GM18517 (cell line): ENCODE measurements around the gene RHOV.
A peak's percentile ranks its signal among the peaks of the same experiment; 100 is the strongest.

ENCODE experiments used
- ATAC-seq: cut with Tn5 transposase; IDR thresholded peaks from one replicate; pipeline ENCODE4 v1.9.1; 2021; ENCODE audit warnings: mild to moderate bottlenecking, moderate library complexity; ENCODE audit not compliant: unreplicated experiment

The RHOV gene, protein sequence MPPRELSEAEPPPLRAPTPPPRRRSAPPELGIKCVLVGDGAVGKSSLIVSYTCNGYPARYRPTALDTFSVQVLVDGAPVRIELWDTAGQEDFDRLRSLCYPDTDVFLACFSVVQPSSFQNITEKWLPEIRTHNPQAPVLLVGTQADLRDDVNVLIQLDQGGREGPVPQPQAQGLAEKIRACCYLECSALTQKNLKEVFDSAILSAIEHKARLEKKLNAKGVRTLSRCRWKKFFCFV

DNA sequence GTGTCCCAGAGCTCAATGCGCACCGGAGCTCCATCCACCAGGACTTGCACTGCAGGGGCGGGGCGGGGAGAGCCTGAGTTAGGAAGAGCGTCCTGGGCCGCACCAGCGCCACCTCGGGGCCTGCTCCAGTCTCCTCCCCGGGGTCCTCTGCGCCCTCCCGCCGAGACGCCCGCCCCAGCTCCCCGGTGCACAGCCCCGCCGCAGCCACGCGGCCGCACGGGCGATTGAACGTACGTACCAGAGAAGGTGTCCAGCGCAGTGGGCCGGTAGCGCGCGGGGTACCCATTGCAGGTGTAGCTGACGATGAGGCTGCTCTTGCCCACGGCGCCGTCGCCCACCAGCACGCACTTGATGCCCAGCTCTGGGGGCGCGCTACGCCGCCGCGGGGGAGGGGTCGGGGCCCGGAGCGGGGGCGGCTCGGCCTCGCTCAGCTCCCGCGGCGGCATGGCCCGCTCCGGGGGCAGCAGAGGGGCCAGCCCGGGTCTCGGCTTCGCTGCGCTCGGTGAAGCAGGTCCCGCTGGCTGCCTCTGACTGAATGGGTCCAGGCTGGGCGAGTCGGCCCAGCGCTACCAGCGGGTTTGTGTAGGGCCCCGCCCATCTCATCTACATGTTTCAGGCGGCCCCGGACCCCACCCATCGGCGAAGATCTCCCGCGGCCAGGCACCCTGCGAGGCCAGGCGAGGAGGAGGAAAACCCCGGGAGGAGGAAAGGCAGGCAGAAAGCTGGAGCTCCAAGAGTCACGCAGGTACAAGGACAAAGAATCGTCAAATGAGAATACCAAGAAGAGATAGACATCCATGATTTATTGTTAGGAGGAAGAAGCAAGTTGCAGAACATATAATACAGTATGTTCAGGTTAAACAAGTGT lies at the start of gene RHOV:
Gene RHOV (minus strand): TSS at position 541 of the 868 bp plus-strand sequence. CDS start 95 bp downstream, at position 446.
- peak; percentile 43 for ATAC-seq

DNA sequence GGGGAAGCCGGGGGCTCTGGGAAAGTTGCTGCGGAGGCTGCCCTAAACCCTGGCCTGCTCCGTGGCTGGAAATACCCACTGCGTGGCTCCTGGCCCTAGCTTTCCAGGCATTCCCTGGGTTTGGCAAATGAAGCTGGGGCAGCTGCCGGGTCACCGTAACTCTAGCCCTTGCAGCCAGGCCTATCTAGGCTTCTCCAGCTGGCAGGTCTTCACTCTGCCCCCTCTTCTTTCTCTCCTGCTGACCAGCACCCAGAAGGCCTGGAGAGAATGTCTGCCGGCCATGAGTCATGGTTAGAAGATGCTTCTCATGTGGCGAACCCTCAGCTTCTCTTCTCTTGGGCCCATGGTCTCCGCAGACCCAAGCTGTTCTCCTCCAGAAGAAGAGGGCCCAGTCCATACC lies 49.5 kb upstream of the RHOV start:
- no peak for ATAC-seq

DNA sequence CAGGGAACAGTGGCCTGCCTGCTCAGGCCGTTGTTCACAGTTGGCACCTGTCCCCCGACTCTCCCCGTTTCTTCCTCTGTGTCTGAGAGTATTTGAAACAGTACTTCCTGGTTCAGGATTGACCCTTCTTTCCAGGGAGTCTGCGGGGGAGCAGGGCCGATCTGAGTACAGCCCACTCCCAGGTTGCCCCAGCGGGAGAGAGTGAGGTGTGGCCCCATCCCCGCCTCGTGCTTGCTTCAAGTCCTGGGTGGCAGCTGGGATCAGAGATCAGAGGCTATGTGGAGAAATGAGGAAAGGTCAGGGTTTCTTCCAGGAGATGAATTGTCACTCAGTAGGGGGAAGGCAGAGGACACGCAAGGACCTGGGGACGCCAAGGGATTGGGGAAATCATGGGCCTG lies 48.6 kb upstream of the RHOV start:
- ATAC-seq: no peak

DNA sequence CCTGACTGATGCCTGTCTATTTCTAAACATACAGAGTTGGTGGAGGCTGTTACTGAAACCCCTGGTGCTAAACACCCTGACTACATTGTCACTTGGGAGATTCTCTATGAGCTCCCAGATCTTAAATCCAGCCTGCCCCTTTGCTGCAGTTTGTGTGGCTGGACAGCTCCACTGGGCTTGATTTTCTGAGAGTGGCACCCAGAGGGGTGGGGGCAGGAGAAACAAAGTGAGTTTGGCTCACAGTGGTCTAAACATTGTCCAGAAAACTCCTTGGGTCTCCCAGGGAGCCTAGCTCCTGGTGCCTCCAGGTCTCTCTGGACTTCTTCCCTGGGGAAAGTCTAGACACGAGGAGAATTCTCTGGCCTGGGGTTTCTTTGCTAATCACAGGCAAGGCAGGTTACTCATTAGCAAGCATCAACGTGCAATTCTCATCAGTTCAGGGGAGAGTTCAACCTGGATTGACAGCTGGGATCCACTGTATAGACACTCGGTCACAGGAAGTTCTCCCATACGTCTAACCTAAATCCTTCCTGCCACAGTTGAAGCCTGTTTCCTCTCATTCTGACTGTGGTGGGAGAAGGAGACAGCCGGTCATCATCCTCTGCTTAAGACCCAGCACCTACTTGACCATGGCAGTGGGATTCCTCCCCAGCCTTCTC lies 48.0 kb upstream of the RHOV start:
- ATAC-seq: no peak

DNA sequence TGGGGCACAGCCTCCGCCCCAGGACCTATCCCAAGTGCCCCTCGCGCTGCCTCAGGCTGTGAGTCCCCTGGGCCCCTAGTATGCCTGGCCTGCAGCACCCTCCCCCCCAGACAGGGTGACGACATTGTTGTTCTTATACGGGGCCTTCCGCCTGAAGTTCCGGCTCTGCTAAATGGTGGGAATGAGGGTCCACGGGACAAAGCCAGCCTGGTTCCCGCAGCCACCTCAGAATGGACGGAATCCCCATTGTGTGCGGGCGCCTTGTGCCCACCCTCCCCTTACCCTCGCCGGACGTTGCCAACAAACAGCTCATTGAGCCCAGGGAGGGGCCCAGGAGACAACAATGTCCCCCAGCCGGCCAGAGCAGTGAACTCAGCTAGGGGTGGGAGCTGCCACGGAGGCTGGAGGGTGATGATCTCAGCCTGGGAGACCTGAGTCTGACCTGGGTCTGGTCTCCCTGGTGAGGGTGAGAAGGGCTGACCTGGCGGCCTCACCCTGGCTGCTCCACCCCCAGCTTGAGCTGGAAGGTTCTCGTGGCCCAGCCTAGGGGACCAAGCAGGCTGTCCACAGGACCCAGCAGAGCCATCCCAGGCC lies 44.9 kb upstream of the RHOV start:
- ATAC-seq: no peak

DNA sequence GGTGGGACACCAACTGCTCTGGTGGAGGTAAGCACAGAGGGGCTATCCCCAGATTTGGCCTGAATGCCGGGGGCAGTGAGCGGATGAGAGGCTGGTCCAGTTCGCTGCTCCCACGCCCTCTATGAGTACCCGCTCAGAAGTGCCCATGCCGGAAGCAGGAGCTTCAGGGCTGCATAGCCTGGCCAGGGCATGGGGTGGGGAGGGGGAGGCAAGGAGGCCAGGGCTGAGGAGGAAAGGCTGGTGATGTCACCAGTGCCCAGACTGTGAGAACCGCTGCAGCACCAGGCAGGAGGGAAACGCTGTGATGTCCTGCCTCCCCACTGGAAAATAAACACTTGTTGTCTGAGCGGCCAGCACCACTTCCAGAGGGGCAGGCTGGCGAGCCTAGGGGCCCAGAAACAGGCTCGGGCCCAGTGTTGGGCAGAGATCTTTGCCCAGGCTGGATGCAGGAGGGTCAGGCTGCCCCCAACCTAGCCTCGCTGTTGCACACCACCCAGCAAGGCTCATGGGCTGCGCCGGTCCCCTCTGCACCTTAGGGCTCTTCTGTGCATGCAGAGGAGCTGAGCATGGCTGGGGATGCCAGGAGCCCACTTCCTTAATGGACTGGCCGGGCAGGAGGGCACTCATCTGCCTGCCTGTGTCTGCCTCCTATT lies 44.2 kb upstream of the RHOV start:
- ATAC-seq: no peak

DNA sequence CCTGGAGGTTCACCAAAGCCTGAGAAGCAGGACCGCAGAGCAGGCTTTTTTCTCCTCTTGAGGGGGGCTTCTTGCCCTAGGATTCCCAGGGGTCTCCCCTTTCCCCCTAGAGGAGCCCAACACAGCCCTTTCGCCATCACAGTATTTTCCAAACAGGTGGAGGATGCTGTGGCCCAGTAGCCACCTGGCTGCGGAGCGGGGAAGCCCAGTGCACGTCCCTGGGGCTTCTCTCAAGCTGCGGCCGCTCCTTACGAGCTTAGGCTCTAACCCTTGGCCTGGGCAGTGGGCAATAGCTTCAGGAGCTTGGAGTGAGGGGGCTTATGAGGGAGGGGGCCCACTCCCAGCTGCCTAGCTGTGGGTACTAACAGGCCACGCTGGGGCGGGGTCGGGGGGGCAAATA lies 43.6 kb upstream of the RHOV start:
- no peak for ATAC-seq

DNA sequence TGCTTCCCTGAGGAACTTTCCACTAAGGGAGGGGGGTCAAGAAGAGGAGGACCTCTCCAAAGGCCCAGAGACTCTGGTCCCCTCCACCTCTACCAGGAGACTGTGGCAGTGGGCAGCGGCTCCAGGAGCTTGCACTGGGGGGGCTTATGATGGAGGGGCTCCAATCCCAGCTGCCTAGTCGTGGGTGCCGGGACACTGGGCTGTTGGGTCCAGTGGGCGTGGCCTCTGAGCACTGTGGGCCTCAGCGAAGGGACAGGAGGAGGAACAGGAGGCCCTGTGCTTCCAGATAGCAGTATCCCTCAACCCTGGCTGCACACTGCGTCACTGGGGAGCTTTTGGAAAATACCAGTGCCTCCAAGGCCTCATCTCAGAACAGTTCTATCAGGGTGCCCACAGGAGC lies 41.6 kb upstream of the RHOV start:
- no peak for ATAC-seq

DNA sequence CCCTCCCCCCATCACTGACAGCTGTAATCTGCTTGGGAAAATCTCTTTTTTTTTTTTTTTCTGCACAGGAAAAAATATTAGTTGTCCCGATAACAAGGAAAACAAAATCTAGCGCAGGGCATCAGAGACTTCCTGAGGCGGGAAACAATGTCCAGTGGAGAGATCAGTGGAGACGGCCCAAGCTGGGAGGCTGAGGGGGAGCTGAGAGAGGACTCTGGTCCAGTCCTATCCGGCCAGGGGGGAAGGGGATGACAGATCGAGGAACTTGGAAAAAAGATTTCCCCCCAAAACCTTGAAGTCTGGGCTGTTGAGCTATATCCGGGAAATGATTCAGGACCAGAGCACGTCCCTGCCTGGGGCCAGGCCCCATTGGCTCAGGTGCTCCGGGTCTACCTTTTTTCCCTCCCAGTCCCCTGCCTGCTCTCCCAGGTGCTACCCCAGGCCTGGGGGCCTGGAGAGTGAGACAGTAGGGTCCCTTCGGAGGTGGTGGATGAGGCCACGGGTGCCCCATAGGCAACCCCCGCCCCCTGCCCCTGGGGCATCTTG lies 41.2 kb upstream of the RHOV start:
- no peak for ATAC-seq

DNA sequence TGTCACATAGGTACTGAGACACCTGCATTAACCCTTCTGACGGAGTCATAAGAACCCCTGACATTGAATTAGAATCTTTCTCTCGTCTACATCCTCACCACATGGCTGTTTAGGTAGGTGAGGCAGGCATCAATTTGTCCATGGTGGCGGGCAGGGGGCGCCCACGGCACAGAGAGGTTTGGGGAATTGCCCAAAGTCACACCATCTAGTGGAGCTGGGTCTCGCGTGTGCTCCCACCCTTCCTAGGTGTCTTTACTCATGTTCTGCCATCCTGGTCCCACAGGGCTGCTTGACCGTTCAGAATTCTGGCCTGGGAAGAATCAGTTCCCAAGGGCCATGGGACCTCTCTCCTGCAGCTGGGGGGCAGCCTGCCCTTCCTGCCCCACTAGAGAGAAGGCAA lies 40.5 kb upstream of the RHOV start:
- ATAC-seq: no peak

DNA sequence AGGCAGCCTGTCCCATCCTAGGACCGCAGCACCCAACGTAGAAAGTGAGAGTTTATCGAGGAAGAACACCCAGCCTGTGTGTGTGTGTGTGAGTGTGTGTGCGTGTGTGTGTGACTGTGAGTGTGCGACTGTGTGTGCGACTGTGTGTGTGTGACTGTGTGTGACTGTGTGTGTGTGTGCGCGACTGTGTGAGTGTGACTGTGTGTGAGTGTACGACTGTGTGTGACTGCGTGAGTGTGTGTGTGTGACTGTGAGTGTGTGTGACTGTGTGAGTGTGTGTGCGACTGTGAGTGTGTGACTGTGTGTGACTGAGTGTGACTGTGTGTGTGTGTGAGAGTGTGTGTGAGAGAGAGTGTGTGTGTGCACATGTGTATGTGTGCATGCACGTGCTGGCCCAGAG lies 40.0 kb upstream of the RHOV start:
- ATAC-seq: no peak

DNA sequence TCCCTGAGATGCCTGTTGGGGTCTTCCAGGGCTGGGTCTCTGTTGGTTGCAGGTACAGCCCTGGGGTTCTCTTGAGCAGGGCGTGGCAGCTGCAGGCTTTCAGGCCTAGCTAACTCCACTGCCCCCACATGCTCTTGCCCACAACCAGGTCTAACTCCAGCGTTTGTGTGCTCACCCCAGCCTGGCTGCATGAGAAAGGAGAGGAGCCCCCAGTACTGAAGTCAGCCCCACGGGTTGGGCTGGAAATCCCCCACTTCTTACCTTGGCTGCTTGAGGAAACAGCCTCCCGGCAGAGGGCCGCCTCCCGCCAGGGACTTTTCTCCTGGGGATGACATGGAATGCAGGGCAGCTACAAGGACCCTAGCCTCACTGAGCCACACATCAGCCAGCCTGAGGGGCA lies 38.4 kb upstream of the RHOV start:
- no peak for ATAC-seq

DNA sequence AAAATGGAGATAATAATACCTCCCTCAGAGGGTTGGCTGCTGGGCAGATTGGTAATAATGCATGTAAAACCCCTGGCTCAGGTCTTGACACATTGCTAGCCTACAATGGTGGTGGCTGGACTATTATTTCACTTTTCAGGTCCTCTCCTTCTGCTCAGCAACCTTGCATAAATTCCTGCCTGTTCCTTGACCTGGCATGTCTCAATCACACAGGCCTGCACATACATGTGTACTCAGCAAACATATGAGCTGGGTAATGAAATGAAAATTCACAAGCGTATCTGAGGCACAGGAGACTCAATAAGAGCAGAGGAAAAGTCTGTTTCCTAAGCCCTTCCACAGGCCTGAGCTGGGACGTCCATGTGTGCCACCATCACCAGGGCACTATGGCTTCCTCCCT lies 37.7 kb upstream of the RHOV start:
- no peak for ATAC-seq

DNA sequence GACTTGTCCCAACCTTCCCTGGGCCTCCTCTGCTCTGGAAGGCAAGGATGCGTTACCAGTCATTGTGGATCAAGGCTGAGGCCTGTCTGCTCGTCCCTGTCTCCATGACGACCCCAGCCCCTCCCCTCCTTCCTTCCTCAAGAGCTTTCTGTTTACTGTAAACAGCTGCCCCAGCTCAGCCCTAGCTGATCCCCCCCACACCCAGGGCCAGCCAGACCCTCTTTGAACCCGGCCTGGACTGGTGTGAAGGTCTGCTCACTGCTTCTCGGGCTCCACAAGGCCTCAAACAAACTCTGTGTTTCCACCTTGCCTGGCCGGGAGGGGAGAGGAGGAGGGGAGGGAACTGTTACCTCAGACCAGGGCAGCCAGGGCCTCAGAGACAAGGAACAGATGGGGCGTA lies 37.1 kb upstream of the RHOV start:
- no peak for ATAC-seq

DNA sequence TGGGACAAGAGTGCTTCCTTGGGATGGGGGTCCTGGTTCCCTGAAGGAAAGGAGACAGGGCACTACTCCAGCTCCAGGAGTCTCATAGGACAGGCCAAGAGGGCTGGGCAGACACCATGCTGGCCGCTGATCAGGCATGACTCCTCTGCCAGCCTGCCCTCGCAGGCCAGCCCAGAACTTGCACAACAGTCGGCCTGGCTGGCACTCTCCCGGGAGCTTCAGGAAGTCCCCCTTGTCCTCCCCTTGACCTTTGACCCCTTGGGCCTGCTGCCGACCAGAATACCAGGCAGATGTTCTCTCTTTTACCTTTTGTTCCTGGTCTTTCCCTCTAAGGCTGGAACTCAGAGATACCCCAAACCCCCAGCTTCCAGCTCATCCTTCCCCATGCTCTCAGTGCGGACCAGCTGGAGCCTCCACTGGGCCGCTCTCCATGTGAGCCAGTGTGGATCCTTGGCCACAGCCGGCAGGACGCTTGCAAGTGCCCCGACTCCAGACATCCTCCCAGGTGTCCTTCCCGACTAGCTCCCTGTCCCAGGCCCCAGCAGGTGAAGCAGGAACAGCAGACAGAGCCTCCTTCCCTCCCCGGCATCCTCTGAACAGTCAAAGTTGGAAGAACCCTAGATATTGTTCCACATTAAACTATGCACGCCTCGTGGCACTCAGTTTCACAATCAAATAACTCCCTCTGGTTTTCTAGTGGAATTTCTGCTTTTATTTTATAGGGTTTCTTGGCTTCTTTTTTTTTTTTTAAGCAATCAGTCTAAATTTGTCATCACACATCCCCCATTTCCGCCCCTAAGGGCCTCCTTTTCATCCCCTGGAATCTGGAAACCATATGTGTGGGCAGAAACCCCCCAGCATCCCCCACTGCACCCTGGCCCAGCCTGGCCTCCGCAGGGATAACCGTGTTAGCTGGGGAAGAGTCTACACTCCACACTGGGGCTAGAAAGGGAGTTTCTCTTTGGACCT lies 35.9 kb upstream of the RHOV start:
- no peak for ATAC-seq

DNA sequence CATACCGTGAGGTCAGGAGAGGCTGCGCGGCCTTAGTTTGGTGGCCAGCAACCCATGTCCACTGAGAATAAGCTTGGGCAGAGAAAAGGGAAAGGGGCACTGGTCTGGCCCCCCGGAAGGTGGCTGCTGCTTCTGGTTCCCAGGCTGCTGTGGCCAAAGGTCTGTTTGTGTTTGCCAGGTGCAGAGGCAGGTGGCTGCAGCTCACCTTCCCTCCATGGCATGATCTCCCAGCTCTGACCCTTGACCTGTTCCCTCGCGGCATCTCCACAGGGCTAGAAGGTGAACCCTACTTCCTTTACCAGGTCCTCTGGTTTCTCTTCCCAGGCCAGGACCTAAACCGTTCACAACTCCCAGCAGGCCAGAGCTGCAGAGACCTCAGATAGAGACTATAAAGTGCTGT lies 34.1 kb upstream of the RHOV start:
- ATAC-seq: no peak

DNA sequence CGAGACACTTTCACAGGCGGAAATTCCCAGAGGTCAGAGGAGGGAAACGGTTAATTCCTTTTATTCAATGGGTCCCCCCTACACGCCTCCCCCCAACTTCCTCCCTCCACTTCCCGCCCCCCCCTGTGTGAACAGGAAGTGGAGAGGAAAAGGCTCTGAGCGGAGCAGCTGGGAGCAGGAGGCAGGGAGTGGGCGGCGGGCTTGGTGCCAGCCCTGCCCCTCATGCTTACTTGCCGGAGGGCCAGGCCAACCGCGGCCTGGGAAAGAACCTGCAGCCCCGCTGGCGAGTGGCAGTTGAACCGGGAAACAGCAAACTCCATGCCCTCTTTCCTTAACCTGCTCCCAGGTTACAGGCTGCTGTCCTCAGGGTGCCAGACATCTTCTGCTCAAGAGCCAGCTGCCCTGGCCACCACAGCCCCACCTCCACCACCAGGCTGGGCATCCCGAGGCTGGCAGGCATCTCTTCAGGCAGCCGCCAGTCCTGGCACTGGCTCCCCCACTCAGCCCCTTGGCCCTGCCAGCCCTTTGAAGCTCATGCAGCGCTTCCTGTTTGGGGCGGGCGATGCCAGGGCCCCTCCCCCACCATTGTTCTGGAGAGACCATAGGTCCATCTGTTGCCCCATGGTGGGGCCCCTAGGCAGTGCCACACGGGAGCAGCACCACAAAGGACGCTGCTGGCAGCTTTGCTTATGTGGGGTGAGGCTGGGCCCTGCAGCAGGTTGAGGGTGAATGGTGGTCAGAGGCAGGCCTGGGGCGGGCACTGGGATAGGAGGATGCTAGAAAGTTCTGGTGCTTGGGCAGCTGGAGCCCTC lies 33.2 kb upstream of the RHOV start:
- ATAC-seq: no peak

DNA sequence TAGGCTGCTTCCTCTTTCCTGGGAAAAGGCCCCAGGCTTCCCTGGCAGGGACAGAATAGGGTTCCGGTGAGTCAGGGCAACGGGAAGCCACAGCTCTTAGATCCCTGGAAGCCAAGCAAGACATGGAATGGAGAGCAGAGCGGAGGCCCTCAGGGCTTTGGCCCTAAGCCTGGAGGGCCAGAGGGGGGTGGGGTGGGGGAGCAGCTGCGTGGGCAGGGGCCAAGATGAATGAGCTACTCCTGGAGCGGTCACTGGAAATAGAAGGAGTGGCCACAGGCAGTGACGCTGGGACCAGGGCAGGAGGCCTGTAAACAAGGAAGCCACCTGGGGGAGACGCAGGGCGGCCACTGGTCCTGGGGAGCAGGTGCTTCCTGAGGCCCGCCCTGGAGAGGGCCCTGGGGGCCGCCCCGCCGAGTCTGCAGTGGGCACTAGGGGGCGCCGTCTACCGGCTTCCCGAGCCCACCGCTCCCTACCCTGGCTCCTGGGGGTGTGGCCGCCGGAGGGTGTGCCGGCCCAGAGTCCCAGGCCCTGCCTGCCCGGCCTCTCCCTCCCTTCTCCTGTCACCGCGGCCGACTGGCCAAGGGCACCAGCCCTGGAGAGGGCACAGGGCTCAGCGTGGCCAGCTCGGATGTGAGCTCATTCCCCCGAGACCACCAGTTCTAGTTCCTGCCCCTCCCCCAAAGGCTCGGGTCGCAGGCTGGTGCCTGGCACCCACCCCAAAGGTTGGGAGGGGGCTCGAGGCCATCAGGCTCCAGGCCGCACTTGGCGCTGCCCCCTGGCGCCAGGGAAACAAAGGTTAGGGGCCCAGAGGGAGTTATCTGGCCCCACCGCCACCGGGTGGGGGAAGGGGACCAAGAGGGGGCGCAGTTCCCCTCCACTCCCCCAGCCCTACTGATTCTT lies 32.3 kb upstream of the RHOV start:
- peak; percentile 54 for ATAC-seq
